A549 (cell line): Measurements from ENCODE around the gene DLX4.

Experiments
- CEBPB ChIP-seq, 2 experiments: fragments of >200 bp in 1 of 2; sonication (Bioruptor Twin) in 1 of 2; formaldehyde crosslinking in 1 of 2; IDR thresholded peaks; 2 replicates each; pipeline ENCODE4 v1.6.1; 2012 to 2016
- CHD2 ChIP-seq: fragments of 150-350 bp; IDR thresholded peaks from 2 replicates; pipeline ENCODE4 v1.6.1; 2014; ENCODE audit warnings: low read length; ENCODE audit not compliant: partially characterized antibody
- EP300 ChIP-seq, 2 experiments: fragments of >200 bp; sonication (Bioruptor Twin); formaldehyde crosslinking; IDR thresholded peaks; 2 replicates in 1 of 2; 3 replicates in 1 of 2; pipeline ENCODE4 v1.6.1; 2016 to 2017
- NFE2L2 ChIP-seq: fragments of 150-350 bp; conservative IDR thresholded peaks from 2 replicates; pipeline ENCODE4 v1.6.1; 2014; ENCODE audit warnings: low read length
- NPAS2 ChIP-seq: fragments of 250-450 bp; sonication (Bioruptor Pico); IDR thresholded peaks from 2 replicates; pipeline ENCODE4 v1.8.0; 2022; ENCODE audit warnings: mild to moderate bottlenecking, moderate library complexity, borderline replicate concordance
- POLR2A ChIP-seq: IDR thresholded peaks from 2 replicates; pipeline ENCODE4 v1.6.1; 2012; ENCODE audit warnings: mild to moderate bottlenecking, low read length
- RAD21 ChIP-seq, 2 experiments: fragments of >200 bp in 1 of 2; sonication (Bioruptor Twin) in 1 of 2; formaldehyde crosslinking in 1 of 2; IDR thresholded peaks in 1 of 2; conservative IDR thresholded peaks in 1 of 2; 2 replicates in 1 of 2; 3 replicates in 1 of 2; pipeline ENCODE4 v1.6.1; 2012 to 2018; ENCODE audit warnings: inconsistent platforms in 1 of 2
- RCOR1 ChIP-seq: fragments of 150-350 bp; IDR thresholded peaks from 2 replicates; pipeline ENCODE4 v1.6.1; 2014; ENCODE audit warnings: antibody characterized with exemption, low read length, low read depth
- TF ChIP-seq, protein P1 (sequence below): fragments of >200 bp; sonication (Bioruptor Twin); formaldehyde crosslinking; IDR thresholded peaks from 3 replicates; pipeline ENCODE4 v1.5.1; 2016
- TF ChIP-seq, protein P2 (sequence below): IDR thresholded peaks from 2 replicates; pipeline ENCODE4 v1.6.1; 2012

DNA sequence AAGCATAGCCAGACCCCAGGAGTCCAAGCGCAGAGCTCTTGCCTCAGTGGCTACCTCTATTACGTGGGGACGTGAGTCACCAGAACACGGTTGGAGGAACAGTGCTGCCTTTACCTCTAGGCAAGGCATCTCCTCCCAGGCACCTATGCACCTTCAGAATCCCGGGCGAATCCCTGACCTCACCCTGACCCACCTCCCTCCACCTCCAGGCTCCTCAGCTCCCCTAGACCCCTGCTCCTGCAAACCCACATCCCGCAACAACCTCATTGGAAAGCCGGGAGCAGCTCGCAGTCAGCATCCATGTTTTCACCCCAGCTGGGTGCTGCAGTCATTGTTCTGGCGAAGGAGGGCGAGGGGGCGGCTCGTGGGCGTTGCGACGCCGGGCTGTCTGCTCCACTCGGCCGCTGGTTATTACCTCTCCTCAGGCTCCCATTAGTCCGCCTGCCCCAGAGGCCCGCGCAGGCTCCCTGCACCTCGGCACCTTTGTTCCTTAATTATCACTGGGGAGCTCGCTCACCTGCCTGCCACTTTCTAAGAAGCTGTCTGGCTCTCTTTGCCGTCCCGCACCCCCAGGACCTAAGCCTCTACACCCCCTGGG lies 24.6 kb upstream of the DLX4 start:
- TF ChIP-seq, protein P1, sequence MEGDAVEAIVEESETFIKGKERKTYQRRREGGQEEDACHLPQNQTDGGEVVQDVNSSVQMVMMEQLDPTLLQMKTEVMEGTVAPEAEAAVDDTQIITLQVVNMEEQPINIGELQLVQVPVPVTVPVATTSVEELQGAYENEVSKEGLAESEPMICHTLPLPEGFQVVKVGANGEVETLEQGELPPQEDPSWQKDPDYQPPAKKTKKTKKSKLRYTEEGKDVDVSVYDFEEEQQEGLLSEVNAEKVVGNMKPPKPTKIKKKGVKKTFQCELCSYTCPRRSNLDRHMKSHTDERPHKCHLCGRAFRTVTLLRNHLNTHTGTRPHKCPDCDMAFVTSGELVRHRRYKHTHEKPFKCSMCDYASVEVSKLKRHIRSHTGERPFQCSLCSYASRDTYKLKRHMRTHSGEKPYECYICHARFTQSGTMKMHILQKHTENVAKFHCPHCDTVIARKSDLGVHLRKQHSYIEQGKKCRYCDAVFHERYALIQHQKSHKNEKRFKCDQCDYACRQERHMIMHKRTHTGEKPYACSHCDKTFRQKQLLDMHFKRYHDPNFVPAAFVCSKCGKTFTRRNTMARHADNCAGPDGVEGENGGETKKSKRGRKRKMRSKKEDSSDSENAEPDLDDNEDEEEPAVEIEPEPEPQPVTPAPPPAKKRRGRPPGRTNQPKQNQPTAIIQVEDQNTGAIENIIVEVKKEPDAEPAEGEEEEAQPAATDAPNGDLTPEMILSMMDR = no peak
- TF ChIP-seq NFE2L2 (no peak), POLR2A (no peak), CHD2 (no peak), RAD21 (conservative IDR thresholded peaks at IDR 0.05 in 1 of 2, IDR thresholded peaks at IDR 0.05 in 1 of 2) (no peak), CEBPB (IDR thresholded peaks at IDR 0.05) (no peak), EP300 (IDR thresholded peaks at IDR 0.05) (no peak), RCOR1 (no peak), NPAS2 (CRISPR knock-in tag) (no peak)
- TF ChIP-seq, protein P2, sequence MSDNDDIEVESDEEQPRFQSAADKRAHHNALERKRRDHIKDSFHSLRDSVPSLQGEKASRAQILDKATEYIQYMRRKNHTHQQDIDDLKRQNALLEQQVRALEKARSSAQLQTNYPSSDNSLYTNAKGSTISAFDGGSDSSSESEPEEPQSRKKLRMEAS = no peak
